Osteoblast (primary cell): ENCODE data around the gene PMEL. TPM values are rescaled to one million over a fixed set of nuclear protein-coding genes. Genes with fewer than 3 reads are reported as not detected.

Experiments used
- DNase-seq: peaks from one replicate; pipeline ENCODE4 v3.0.0; 2011; ENCODE audit warnings: low spot score, mixed read lengths; ENCODE audit not compliant: insufficient read length; ENCODE audit errors: missing footprints
- H2AFZ ChIP-seq: 2 replicates; pipeline ENCODE4 v1.6.0; 2011; ENCODE audit warnings: mild to moderate bottlenecking, low read length
- H3K27ac ChIP-seq: 2 replicates; pipeline ENCODE4 v1.5.1; 2011; ENCODE audit warnings: mild to moderate bottlenecking, low read depth, low read length, moderate library complexity
- H3K27me3 ChIP-seq: 2 replicates; pipeline ENCODE4 v1.6.0; 2012; ENCODE audit warnings: mild to moderate bottlenecking, control low read depth, inconsistent platforms, low read length, moderate library complexity; ENCODE audit not compliant: insufficient read depth
- H3K36me3 ChIP-seq: 2 replicates; pipeline ENCODE4 v1.5.1; 2011; ENCODE audit warnings: mild to moderate bottlenecking, low read length, control low read depth, moderate library complexity; ENCODE audit not compliant: insufficient read depth
- H3K4me1 ChIP-seq: 2 replicates; pipeline ENCODE4 v1.5.1; 2011; ENCODE audit warnings: mild to moderate bottlenecking, low read length, control low read depth, moderate library complexity; ENCODE audit not compliant: insufficient read depth
- H3K4me2 ChIP-seq: 2 replicates; pipeline ENCODE4 v1.6.0; 2011; ENCODE audit warnings: mild to moderate bottlenecking, low read length; ENCODE audit not compliant: insufficient read depth
- H3K4me3 ChIP-seq: fragments of 200-600 bp; sonication (generic); 3 replicates; pipeline ENCODE4 v1.5.1; 2012; ENCODE audit warnings: mild to moderate bottlenecking, low read length, inconsistent platforms; ENCODE audit not compliant: insufficient read depth
- H3K79me2 ChIP-seq: 2 replicates; pipeline ENCODE4 v1.6.0; 2012; ENCODE audit warnings: mild to moderate bottlenecking, low read length, control low read depth, inconsistent platforms; ENCODE audit not compliant: insufficient read depth
- H3K9me3 ChIP-seq: 2 replicates; pipeline ENCODE4 v1.5.1; 2011; ENCODE audit warnings: low read depth, low read length, control low read depth
- H4K20me1 ChIP-seq: 2 replicates; pipeline ENCODE4 v1.6.0; 2012; ENCODE audit warnings: mild to moderate bottlenecking, low read length, control low read depth; ENCODE audit not compliant: insufficient read depth
- CTCF ChIP-seq: IDR thresholded peaks from 2 replicates; pipeline ENCODE4 v1.5.1; 2011; ENCODE audit warnings: mild to moderate bottlenecking, low read depth, low read length, moderate library complexity; ENCODE audit errors: extremely low read depth
- total RNA-seq: library from RNA; depleted of rRNA; stranded (reverse); fragments of >200 nt; gene quantifications from 2 replicates; pipeline ENCODE4 v1.2.3, GENCODE V29; 2012

Gene PMEL
- total RNA-seq, 1 donor = 0.72 TPM

GRCh38 chr12:55955800-55956508 lies 9.9 kb downstream of the PMEL start:
- peaks cover 4% of the 10 kb centered on the region for H3K27me3 ChIP-seq
- no peak overlapping the region for H3K4me3 ChIP-seq
- H4K20me1 ChIP-seq = no peaks in the 10 kb centered on the region
- peaks cover 13% of the 10 kb centered on the region for H3K36me3 ChIP-seq
- no peaks in the 10 kb centered on the region for H3K9me3 ChIP-seq
- no peak overlapping the region for H3K27ac ChIP-seq
- no peak for DNase-seq
- no peak overlapping the region for H3K4me2 ChIP-seq
- peak; percentile 60 for TF ChIP-seq CTCF
- peaks cover 7% of the 10 kb centered on the region for H3K4me1 ChIP-seq
- no peaks in the 10 kb centered on the region for H3K79me2 ChIP-seq
- H2AFZ ChIP-seq = no peak overlapping the region

GRCh38 chr12:55955344-55955743 lies 10.5 kb downstream of the PMEL start:
- H3K36me3 ChIP-seq = peaks cover 13% of the 10 kb centered on the region
- no peak overlapping the region for H2AFZ ChIP-seq
- no peak for DNase-seq
- H3K4me2 ChIP-seq = no peak overlapping the region
- no peaks in the 10 kb centered on the region for H4K20me1 ChIP-seq
- no peaks in the 10 kb centered on the region for H3K9me3 ChIP-seq
- H3K79me2 ChIP-seq = no peaks in the 10 kb centered on the region
- H3K27me3 ChIP-seq = peaks cover 4% of the 10 kb centered on the region
- no peak for TF ChIP-seq CTCF
- H3K27ac ChIP-seq = no peak overlapping the region
- peaks cover 7% of the 10 kb centered on the region for H3K4me1 ChIP-seq
- H3K4me3 ChIP-seq = no peak overlapping the region

GRCh38 chr12:55946553-55946952 lies 19.3 kb downstream of the PMEL start:
- no peak for TF ChIP-seq CTCF
- Histone ChIP-seq H3K9me3 (no peaks in the 10 kb centered on the region), H3K27me3 (no peaks in the 10 kb centered on the region), H2AFZ (no peak overlapping the region), H3K4me3 (no peak overlapping the region), H3K79me2 (no peaks in the 10 kb centered on the region), H3K4me2 (no peak overlapping the region), H3K36me3 (peaks cover 30% of the 10 kb centered on the region), H3K4me1 (no peaks in the 10 kb centered on the region), H3K27ac (no peak overlapping the region), H4K20me1 (no peaks in the 10 kb centered on the region)
- DNase-seq = no peak

- H3K79me2 ChIP-seq = no peaks in the 10 kb centered on the region
- no peaks in the 10 kb centered on the region for H3K9me3 ChIP-seq
- no peak for TF ChIP-seq CTCF
- H3K4me2 ChIP-seq = no peak overlapping the region
- peaks cover 5% of the 10 kb centered on the region for H3K4me1 ChIP-seq
- no peaks in the 10 kb centered on the region for H3K27me3 ChIP-seq
- H2AFZ ChIP-seq = no peak overlapping the region
- H3K4me3 ChIP-seq = no peak overlapping the region
- no peak for DNase-seq
- peaks cover 48% of the 10 kb centered on the region for H3K36me3 ChIP-seq
- H3K27ac ChIP-seq = no peak overlapping the region
- H4K20me1 ChIP-seq = no peaks in the 10 kb centered on the region
Observed at GRCh38 chr12:55942577-55943136, 23.2 kb downstream of the PMEL start.
